Stimulated activated CD4-positive, alpha-beta T cell treated with anti-CD3 and anti-CD28 coated beads, Interleukin-12 subunit alpha, Interleukin-12 subunit beta, amount 100 ng/mL, for 24 hours (primary cell): ENCODE results near the gene CNTRL.
A peak's percentile ranks its signal among the peaks of the same experiment; 100 is the strongest.
"Not testable (repeated sequence)": the region's sequence is repeated elsewhere in the genome, so short reads cannot be mapped to it uniquely, and the experiment has no call there.

Experiments
- DNase-seq, 2 experiments: peaks; one replicate each; pipeline ENCODE4 v3.0.0-alpha.2; 2020; ENCODE audit warnings: low read depth in 2 of 2

CNTRL gene

GRCh38 chr9:121071756-121072421, 2.9 kb upstream of the CNTRL start:
- DNase-seq, result no peak

GRCh38 chr9:121073038-121073437, 1.7 kb upstream of the CNTRL start:
- DNase-seq, result no peak

- DNase-seq, result peak in 1 of 2 experiments; percentile 33
Measured at GRCh38 chr9:121075251-121076036, 689 bp downstream of the CNTRL start.

- no peak for DNase-seq
Measured at GRCh38 chr9:121082075-121082474, 7.3 kb downstream of the CNTRL start.

GRCh38 chr9:121085661-121086060, 10.9 kb downstream of the CNTRL start:
- no peak for DNase-seq

GRCh38 chr9:121088576-121088975, 13.8 kb downstream of the CNTRL start:
- no peak for DNase-seq

GRCh38 chr9:121090743-121091142, 16.0 kb downstream of the CNTRL start:
- DNase-seq, result not testable (repeated sequence)

GRCh38 chr9:121095057-121095456, 20.3 kb downstream of the CNTRL start:
- DNase-seq, result no peak

GRCh38 chr9:121098567-121099198, 23.9 kb downstream of the CNTRL start:
- no peak for DNase-seq

GRCh38 chr9:121104054-121104453, 29.3 kb downstream of the CNTRL start:
- not testable (repeated sequence) for DNase-seq

- DNase-seq, result no peak
Measured at GRCh38 chr9:121105531-121105930, 30.8 kb downstream of the CNTRL start.

GRCh38 chr9:121107029-121107428, 32.3 kb downstream of the CNTRL start:
- DNase-seq, result no peak

GRCh38 chr9:121107881-121108280, 33.1 kb downstream of the CNTRL start:
- DNase-seq, result no peak

GRCh38 chr9:121115466-121115865, 40.7 kb downstream of the CNTRL start:
- no peak for DNase-seq

- DNase-seq, result no peak
Measured at GRCh38 chr9:121118266-121118665, 43.5 kb downstream of the CNTRL start.

- no peak for DNase-seq
Measured at GRCh38 chr9:121120386-121120785, 45.6 kb downstream of the CNTRL start.

- DNase-seq, result peak; percentile 87 to 95
Measured at GRCh38 chr9:121121582-121122087, 46.9 kb downstream of the CNTRL start.

- DNase-seq, result no peak
Measured at GRCh38 chr9:121122246-121123032, 47.7 kb downstream of the CNTRL start.

GRCh38 chr9:121123816-121124535, 49.2 kb downstream of the CNTRL start:
- no peak for DNase-seq

GRCh38 chr9:121125590-121125989, 50.8 kb downstream of the CNTRL start:
- no peak for DNase-seq

- DNase-seq, result not testable (repeated sequence)
Measured at GRCh38 chr9:121129384-121129783, 54.6 kb downstream of the CNTRL start.
